ENCODE data around the gene LIMD2. TPM values are rescaled to one million over a fixed set of nuclear protein-coding genes. Genes with fewer than 3 reads are reported as not detected.
A peak's percentile ranks its signal among the peaks of the same experiment; 100 is the strongest.

The LIMD2 gene
- total and polyA plus RNA-seq, 8 donors: 19.1 to 44.9 (median 32.8) TPM

GRCh38 chr17:63701868-63702720, 2.2 kb upstream of the LIMD2 start:
- Histone ChIP-seq H3K4me1 (peaks cover 3 to 70% of the 10 kb centered on the region in 2 donors), H3K27me3 (no peaks in the 10 kb centered on the region), H3K9me3 (no peaks in the 10 kb centered on the region), H3K27ac (peak overlapping the region; percentile 84 to 89), H3K36me3 (peaks cover 0 to 41% of the 10 kb centered on the region in 2 donors), H3K4me3 (peak overlapping the region in 1 of 2 donors; percentile 61)
- TF ChIP-seq CTCF (IDR thresholded peaks at IDR 0.05): no peak
- DNase-seq (peak in 2 of 4 donors; percentile 71 to 85), ATAC-seq (peak; percentile 4)
- intact Hi-C loops (cut with DNase I): no loop called here

GRCh38 chr17:63701456-63701820, 1.5 kb upstream of the LIMD2 start:
- no peak for TF ChIP-seq CTCF (IDR thresholded peaks at IDR 0.05)
- intact Hi-C loops (cut with DNase I): no loop called here

GRCh38 chr17:63700528-63701455, 867 bp upstream of the LIMD2 start:
- peaks cover 3 to 71% of the 10 kb centered on the region in 2 donors for H3K4me1 ChIP-seq
- DNase-seq (peak in 3 of 4 donors; percentile 29 to 88 (median 74)), ATAC-seq (peak; percentile 13)
- TF ChIP-seq CTCF (IDR thresholded peaks at IDR 0.05): no peak
- peak overlapping the region; percentile 46 to 61 for H3K4me3 ChIP-seq
- peak overlapping the region; percentile 84 to 89 for H3K27ac ChIP-seq
- H3K27me3 ChIP-seq: no peaks in the 10 kb centered on the region
- intact Hi-C loops (cut with DNase I): no loop called here
- no peaks in the 10 kb centered on the region for H3K9me3 ChIP-seq
- peaks cover 0 to 32% of the 10 kb centered on the region in 2 donors for H3K36me3 ChIP-seq

More at GRCh38 chr17:63701456-63701820, 1.5 kb upstream of the LIMD2 start:
- peaks cover 3 to 74% of the 10 kb centered on the region in 2 donors for H3K4me1 ChIP-seq
- ATAC-seq (no peak), DNase-seq (peak in 1 of 4 donors; percentile 78)
- no peaks in the 10 kb centered on the region for H3K9me3 ChIP-seq
- H3K27me3 ChIP-seq: no peaks in the 10 kb centered on the region
- peaks cover 0 to 35% of the 10 kb centered on the region in 2 donors for H3K36me3 ChIP-seq
- H3K27ac ChIP-seq: peak overlapping the region; percentile 84 to 89
- H3K4me3 ChIP-seq: peak overlapping the region in 1 of 2 donors; percentile 61

GRCh38 chr17:63698886-63699637, 863 bp downstream of the LIMD2 start:
- Histone ChIP-seq H3K27me3 (no peaks in the 10 kb centered on the region), H3K4me3 (peak overlapping the region; percentile 46 to 61), H3K27ac (peak overlapping the region; percentile 81 to 89), H3K4me1 (peaks cover 3 to 70% of the 10 kb centered on the region in 2 donors), H3K36me3 (peaks cover 0 to 30% of the 10 kb centered on the region in 2 donors), H3K9me3 (no peaks in the 10 kb centered on the region)
- intact Hi-C loops (cut with DNase I): no loop called here
- TF ChIP-seq CTCF (IDR thresholded peaks at IDR 0.05): no peak
- ATAC-seq (peak; percentile 31), DNase-seq (peak in 2 of 4 donors; percentile 81 to 94)

All from left lung (tissue), 10 donors.